Left ventricle myocardium superior (tissue), 1 donor: ENCODE measurements around the gene NMUR1. TPM values are rescaled to one million over a fixed set of nuclear protein-coding genes. Genes with fewer than 3 reads are reported as not detected.
A peak's percentile ranks its signal among the peaks of the same experiment; 100 is the strongest.

Experiments used
- ATAC-seq: fragments of 200-7000 bp; cut with Tn5 transposase; one replicate; pipeline ENCODE4 v1.9.1; 2020; ENCODE audit warnings: mild to moderate bottlenecking, moderate library complexity
- DNase-seq: peaks from one replicate; pipeline ENCODE4 v3.0.0-alpha.2; 2020
- intact Hi-C: fragments of 100-400 bp; cut with micrococcal nuclease; formaldehyde crosslinking; loops from one replicate; pipeline ENCODE4 v1.11.0; 2022
- total RNA-seq: library from RNA; stranded (reverse); fragmentation: NEBNext Ultra II Directional; extraction: Animal tissue kit (Norgen Biotek cat#: 25700); gene quantifications from one replicate; pipeline ENCODE4 v1.2.1, GENCODE V29; 2021
- donor health status: DM: no; HTN: yes; CAD: no; lungs with severe emphysema.

Gene NMUR1
- total RNA-seq, 1 donor from 2014 or later: not detected

GRCh38 chr2:231554748-231555545 lies 24.7 kb upstream of the NMUR1 start:
- peak; percentile 82 for DNase-seq
- ATAC-seq: peak; percentile 83
- intact Hi-C loops: no loop called here

DNA sequence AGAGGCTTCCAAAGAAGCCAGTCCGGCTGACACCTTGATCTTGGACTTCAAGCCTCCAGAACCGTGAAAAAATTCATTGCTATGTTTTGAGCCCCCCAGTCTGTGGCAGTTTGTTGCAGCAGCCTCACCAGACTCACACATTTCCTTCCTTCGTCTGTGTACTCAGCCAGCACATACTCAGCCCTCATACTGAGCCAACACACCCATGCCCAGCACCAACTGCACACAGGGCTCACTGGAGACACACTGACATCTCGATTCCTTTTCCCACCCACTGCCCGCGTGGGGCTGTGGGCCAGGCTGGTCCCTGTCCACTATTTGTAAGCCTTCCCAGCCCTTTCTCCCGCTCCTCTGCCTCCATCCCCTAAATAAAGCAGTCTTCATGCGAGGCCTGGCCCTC lies 24.1 kb upstream of the NMUR1 start:
- intact Hi-C loops: no loop called here
- DNase-seq: no peak
- peak; percentile 14 for ATAC-seq

DNA sequence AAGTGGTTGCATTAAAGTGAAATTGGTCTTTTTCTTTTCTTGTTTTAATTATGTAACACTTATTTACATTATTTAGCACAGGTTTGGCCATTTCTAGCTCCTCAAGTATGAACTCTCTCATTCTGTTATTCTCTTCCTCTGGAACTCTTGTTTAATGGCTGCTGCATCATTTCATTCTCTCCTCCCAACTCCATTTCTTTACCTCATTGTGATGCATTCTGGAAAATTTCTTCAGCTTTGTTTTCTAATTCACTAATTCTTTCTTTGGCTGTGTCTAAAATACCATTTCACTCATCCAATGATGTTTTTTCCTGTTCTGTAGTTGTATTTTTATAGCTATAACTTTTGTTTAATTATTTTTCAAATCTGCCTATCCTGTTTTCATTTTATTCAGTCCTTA lies 22.5 kb upstream of the NMUR1 start:
- DNase-seq (no peak), ATAC-seq (no peak)
- intact Hi-C loops: no loop called here

DNA sequence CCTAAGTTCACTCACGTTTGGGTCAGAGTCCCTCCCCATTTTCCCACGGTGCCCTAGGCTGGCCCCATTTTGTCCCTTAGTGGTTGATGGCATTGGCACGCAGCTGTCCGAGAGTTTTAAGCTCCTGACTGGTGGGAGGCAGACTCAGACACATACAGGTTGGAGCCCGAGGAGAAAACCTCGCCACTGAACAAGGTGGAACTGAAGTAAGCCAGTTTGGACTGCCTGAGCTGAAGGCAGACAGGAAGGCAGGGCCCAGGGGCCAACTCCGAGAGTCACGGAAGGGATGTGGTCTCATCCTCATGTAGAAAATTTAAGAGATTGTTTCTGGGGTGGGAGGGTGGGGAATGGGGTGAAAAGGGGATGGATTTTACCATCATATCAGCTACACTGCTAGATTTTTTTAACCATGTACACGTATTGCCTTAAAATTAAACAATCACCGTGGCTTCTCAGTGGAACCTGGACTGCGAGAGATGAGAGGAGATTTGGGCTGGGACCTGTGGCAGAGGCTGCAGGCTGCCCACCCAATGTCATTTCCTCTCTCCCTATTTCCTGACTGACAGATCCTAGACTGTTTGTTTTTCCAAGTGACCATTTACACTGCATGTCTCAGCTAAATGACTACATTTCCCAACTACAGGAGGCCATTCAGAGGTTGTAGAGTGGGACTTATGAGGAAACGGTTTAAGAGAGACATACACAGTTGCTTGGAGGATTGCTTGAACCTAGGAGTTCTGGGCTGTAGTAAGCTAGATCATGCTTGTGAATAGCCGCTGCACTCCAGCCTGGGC lies 19.4 kb upstream of the NMUR1 start:
- ATAC-seq: no peak
- intact Hi-C loops: no loop called here
- no peak for DNase-seq

GRCh38 chr2:231548752-231549151 lies 18.5 kb upstream of the NMUR1 start:
- DNase-seq (no peak), ATAC-seq (no peak)
- intact Hi-C loops: no loop called here

- intact Hi-C loops: no loop called here
Measured at GRCh38 chr2:231547315-231548110, 17.3 kb upstream of the NMUR1 start.

GRCh38 chr2:231546014-231546715 lies 15.9 kb upstream of the NMUR1 start:
- intact Hi-C loops: no loop called here
- DNase-seq (no peak), ATAC-seq (no peak)

More at GRCh38 chr2:231547315-231548110, 17.3 kb upstream of the NMUR1 start:
- no peak for ATAC-seq
- DNase-seq: no peak

GRCh38 chr2:231545105-231545902 lies 15.1 kb upstream of the NMUR1 start:
- DNase-seq (peak; percentile 72), ATAC-seq (peak; percentile 80)

DNA sequence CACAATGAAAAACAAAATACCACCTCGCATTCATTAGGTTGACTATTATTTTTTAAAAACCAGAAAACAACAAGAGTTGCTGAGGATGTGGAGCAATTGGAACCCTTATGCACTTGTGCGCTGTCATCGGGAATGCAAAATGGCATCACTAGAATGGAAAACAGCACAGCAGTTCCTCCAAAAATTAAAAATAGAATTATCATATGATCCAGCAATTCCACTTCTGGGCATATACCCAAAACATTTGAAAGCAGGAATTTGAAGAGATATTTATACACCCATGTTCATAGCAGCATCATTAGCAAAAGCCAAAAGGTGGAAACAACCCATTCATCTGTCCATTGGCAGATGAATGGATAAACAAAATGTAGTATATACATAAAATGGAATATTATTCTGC lies 11.9 kb upstream of the NMUR1 start:
- DNase-seq (peak; percentile 9), ATAC-seq (peak; percentile 70)
- intact Hi-C loops: no loop called here

More at GRCh38 chr2:231545105-231545902, 15.1 kb upstream of the NMUR1 start:
- intact Hi-C loops: no loop called here

DNA sequence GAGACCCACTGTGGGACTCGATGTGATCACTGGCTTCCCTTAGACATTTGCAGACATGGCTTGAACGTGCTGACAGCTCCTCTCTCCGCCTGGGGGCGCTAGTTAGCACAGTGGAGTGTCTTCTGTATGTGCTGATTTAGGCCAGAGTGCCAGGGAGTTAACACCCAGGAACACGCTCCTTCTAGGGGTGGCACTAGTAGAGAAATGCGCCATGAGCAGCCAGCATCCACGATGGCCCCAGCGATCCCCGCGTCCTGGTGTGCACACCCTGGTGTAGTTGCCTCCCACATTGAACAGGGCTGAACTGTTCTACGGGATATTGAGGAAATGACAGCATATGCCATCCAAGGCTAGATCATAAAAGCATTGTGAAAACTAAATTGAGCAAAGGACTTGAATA lies 11.4 kb upstream of the NMUR1 start:
- DNase-seq (peak; percentile 23), ATAC-seq (peak; percentile 26)
- intact Hi-C loops: no loop called here

DNA sequence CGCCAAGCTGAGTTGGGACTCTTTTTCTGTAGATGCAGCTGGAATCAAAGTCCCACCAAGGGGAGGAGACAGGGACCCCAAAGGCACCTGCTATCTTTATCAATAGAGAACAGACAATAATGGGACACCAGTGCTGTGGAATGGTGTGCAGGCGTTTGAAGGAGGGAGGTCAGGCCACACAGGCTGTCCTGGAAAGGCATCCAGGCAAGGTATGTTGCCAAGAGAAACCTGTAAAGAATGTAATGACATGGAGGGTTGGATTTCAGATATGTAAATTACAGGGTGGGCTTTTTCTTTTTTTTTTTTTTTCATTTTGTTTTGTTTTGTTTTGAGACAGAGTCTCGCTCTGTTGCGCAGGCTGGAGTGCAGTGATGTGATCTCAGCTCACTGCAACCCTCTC lies 9.7 kb upstream of the NMUR1 start:
- peak; percentile 14 for DNase-seq
- no peak for ATAC-seq
- intact Hi-C loops: no loop called here

GRCh38 chr2:231535961-231536360 lies 5.7 kb upstream of the NMUR1 start:
- intact Hi-C loops: no loop called here
- ATAC-seq (peak; percentile 85), DNase-seq (peak; percentile 69)

DNA sequence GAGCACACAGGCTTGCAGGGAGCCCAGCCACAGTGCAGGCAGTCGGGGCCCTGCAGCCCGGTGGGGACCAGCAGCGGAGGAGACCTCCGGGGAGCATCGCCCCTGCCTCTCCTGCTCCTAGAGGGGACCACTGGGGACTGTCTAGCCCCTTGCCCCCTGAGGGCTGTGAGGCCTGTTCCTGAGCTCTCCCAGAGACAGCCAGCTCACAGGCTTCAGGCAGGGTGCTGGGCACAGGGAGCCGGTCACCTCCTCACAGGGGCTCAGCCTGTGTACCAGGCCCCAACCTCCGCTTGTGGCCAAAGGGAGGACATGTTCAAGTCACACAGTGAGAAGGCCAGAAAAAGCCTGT lies 3.5 kb upstream of the NMUR1 start:
- ATAC-seq: no peak
- intact Hi-C loops: no loop called here
- no peak for DNase-seq

DNA sequence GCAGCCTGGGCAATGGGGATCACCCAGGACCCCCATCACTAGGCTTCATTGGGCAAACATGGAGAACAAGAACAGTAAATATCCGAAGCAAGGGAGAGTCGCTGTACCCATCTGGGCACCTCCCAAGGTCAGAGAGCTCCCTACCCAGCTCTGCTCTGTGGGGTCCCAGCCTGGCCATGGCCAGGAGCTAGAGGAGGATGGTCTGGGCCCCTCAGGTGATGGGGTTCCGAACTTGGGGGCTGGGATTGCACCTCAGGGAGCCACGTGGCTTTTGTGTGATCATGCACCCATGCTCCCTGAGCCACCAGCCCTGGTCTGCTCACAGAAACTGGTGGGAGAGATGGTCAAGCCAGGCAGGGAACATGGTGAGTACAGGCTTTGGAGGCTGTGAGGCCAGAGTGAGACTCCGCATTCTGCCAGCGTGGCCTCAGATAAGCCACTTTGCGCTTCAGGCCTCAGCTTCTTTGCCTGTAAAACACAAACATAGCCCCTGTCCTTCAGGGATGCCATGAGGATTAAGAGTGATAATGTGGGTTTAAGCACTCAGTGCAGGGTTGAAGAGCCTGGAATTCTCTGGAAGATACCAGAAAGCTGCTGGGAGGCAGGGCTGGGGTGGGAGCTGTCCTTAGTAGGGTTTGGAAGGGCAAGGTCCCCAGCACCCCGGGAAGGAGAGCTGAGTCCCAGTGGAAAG lies 3.0 kb upstream of the NMUR1 start:
- intact Hi-C loops: no loop called here
- ATAC-seq (no peak), DNase-seq (no peak)

DNA sequence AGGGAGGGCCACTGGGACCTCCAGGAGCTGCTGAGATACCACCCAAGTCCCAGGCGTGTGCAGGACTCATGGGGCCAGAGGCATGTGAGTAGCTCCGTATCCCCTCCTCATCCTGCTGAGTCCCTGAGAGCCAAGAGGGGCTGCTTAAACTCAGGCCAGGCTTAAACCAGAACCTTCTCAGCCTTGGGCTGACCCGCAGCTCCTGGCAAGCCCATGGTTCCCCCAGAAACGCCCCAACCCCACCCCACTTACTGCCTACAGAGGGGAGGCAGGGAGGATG lies 2.5 kb upstream of the NMUR1 start:
- intact Hi-C loops: no loop called here
- ATAC-seq (no peak), DNase-seq (no peak)

DNA sequence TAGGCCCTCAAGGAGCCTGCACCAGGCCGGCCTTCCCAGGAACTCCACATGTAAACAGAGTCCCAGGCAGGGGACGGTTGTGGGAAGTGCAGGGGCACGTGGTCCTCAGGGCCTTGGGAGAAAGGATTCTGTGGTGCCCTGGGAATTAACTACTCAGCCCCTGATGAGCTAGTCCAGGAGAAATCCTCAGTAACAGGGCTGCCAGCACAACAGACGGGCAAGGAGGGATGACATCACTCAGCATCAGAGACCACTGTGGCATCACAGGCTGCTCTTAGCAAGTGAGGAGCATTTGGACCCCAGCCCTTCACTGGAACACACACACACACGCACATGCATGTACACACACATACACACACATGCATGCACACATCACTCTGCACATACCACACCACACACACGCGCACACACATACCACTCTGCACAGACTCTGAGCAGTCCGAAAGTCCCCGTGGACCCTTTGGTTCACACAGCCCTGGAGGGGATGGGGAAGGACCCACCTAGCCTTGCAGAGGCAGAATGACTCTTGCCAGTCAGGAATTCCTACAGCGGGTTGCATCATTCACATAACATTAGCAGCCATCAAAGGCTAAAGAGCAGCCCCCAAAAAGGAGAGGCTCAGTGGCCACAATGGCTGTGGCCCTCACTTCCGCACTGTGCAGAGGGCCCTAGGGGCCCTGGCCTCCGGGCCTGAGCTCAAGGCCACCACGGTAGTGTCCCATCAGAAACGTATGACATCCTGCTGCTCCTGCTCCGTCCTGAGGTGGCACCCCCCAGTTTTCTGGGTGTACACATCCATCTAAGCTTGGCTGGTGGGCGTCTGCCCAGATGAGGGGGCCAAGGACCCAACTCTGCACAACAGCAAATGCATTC lies 1.9 kb upstream of the NMUR1 start:
- DNase-seq: no peak
- intact Hi-C loops: no loop called here
- no peak for ATAC-seq

DNA sequence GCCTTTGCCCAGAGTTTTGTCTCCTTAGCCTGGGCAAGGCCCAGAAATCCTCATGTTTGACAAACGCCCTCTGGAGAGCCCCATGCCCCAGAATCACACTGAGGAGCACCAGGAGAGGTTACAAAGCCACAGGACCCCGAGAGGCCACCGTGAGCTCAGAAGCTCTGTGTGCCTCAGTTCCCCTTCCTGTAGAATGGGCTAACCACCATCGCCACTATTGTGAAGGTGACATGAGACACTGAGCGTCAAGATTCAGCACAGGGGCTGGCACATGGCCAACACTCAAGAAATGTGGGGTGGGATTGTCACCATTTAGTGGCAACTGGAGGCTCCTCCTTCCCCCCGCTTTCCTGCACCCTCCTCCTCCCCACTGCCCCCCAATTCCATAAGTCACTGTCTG lies 1.2 kb upstream of the NMUR1 start:
- intact Hi-C loops: no loop called here
- DNase-seq (no peak), ATAC-seq (no peak)
